Type B pancreatic cell (in vitro differentiated cells): ENCODE data around the gene MGAT4C. TPM values are rescaled to one million over a fixed set of nuclear protein-coding genes. Genes with fewer than 3 reads are reported as not detected.

Experiments
- DNase-seq: peaks from one replicate; pipeline ENCODE4 v3.0.0; 2021; ENCODE audit warnings: mixed read lengths; ENCODE audit not compliant: unreplicated experiment; ENCODE audit errors: extremely low spot score
- H3K27ac Mint-ChIP-seq: 2 replicates; pipeline ENCODE4 v1.8.0; 2021; ENCODE audit warnings: mild to moderate bottlenecking, mixed read lengths
- H3K27me3 Mint-ChIP-seq: 2 replicates; pipeline ENCODE4 v1.8.0; 2021; ENCODE audit warnings: mixed read lengths
- H3K36me3 Mint-ChIP-seq: 2 replicates; pipeline ENCODE4 v1.8.0; 2021; ENCODE audit warnings: mixed read lengths
- H3K4me1 Mint-ChIP-seq: one replicate; pipeline ENCODE4 v1.8.0; 2021; ENCODE audit warnings: mixed read lengths; ENCODE audit not compliant: unreplicated experiment
- H3K4me3 Mint-ChIP-seq: 2 replicates; pipeline ENCODE4 v1.8.0; 2021; ENCODE audit warnings: mild to moderate bottlenecking, mixed read lengths
- H3K9me3 Mint-ChIP-seq: 2 replicates; pipeline ENCODE4 v1.8.0; 2021; ENCODE audit warnings: mixed read lengths
- CTCF ChIP-seq: fragments of 200-600 bp; sonication (generic); conservative IDR thresholded peaks from 2 replicates; pipeline ENCODE4 v1.5.0; 2021; ENCODE audit warnings: antibody characterized with exemption, mild to moderate bottlenecking
- total RNA-seq: library from RNA; stranded (reverse); gene quantifications from 2 replicates; pipeline ENCODE4 v1.2.1, GENCODE V29; 2021; ENCODE audit warnings: low replicate concordance

MGAT4C gene
- total RNA-seq, 1 donor from 2014 or later, result 8.0 TPM

- Mint-ChIP-seq H3K36me3 (no peaks in the 10 kb centered on the region), H3K27ac (no peak overlapping the region)
- no peak for DNase-seq
These were observed 284.4 kb downstream of the MGAT4C start for GRCh38 chr12:85971800-85972199.

GRCh38 chr12:85968606-85969005, 287.6 kb downstream of the MGAT4C start:
- Mint-ChIP-seq H3K27me3 (no peaks in the 10 kb centered on the region), H3K27ac (no peak overlapping the region), H3K36me3 (no peaks in the 10 kb centered on the region), H3K4me3 (no peak overlapping the region), H3K4me1 (peaks cover 5% of the 10 kb centered on the region), H3K9me3 (peaks cover 3% of the 10 kb centered on the region)
- no peak for DNase-seq
- no peak for TF ChIP-seq CTCF

More at GRCh38 chr12:85971800-85972199, 284.4 kb downstream of the MGAT4C start:
- no peaks in the 10 kb centered on the region for H3K9me3 Mint-ChIP-seq
- no peaks in the 10 kb centered on the region for H3K27me3 Mint-ChIP-seq
- H3K4me1 Mint-ChIP-seq, result peaks cover 5% of the 10 kb centered on the region
- H3K4me3 Mint-ChIP-seq, result no peak overlapping the region
- no peak for TF ChIP-seq CTCF

- Mint-ChIP-seq H3K9me3 (peaks cover 3% of the 10 kb centered on the region), H3K4me1 (peaks cover 1% of the 10 kb centered on the region), H3K4me3 (no peak overlapping the region), H3K27me3 (no peaks in the 10 kb centered on the region), H3K36me3 (no peaks in the 10 kb centered on the region), H3K27ac (no peak overlapping the region)
- no peak for TF ChIP-seq CTCF
- no peak for DNase-seq
These were observed 292.9 kb downstream of the MGAT4C start for GRCh38 chr12:85963326-85963725.

GRCh38 chr12:85956081-85956480, 300.1 kb downstream of the MGAT4C start:
- Mint-ChIP-seq H3K27me3 (no peaks in the 10 kb centered on the region), H3K4me1 (no peaks in the 10 kb centered on the region), H3K4me3 (no peak overlapping the region), H3K36me3 (no peaks in the 10 kb centered on the region), H3K27ac (no peak overlapping the region), H3K9me3 (no peaks in the 10 kb centered on the region)
- DNase-seq, result no peak
- TF ChIP-seq CTCF, result no peak

- no peaks in the 10 kb centered on the region for H3K4me1 Mint-ChIP-seq
- no peak for DNase-seq
- no peaks in the 10 kb centered on the region for H3K27me3 Mint-ChIP-seq
- peak; percentile 72 for TF ChIP-seq CTCF
- H3K4me3 Mint-ChIP-seq, result no peak overlapping the region
- H3K36me3 Mint-ChIP-seq, result no peaks in the 10 kb centered on the region
- H3K27ac Mint-ChIP-seq, result no peak overlapping the region
- no peaks in the 10 kb centered on the region for H3K9me3 Mint-ChIP-seq
These were observed 301.1 kb downstream of the MGAT4C start for GRCh38 chr12:85955127-85955526.

GRCh38 chr12:85951823-85952222, 304.4 kb downstream of the MGAT4C start:
- peak; percentile 68 for TF ChIP-seq CTCF
- H3K4me1 Mint-ChIP-seq, result peaks cover 7% of the 10 kb centered on the region
- no peaks in the 10 kb centered on the region for H3K9me3 Mint-ChIP-seq
- no peak overlapping the region for H3K4me3 Mint-ChIP-seq
- no peak for DNase-seq
- no peak overlapping the region for H3K27ac Mint-ChIP-seq
- no peaks in the 10 kb centered on the region for H3K36me3 Mint-ChIP-seq
- H3K27me3 Mint-ChIP-seq, result no peaks in the 10 kb centered on the region
